ENCODE results near the gene OAT. TPM values are rescaled to one million over a fixed set of nuclear protein-coding genes. Genes with fewer than 3 reads are reported as not detected.
"Not testable (repeated sequence)": the region's sequence is repeated elsewhere in the genome, so short reads cannot be mapped to it uniquely, and the experiment has no call there.

OAT gene
- total and polyA plus RNA-seq, 4 donors = 25.1 to 255 (median 69.1) TPM

DNA sequence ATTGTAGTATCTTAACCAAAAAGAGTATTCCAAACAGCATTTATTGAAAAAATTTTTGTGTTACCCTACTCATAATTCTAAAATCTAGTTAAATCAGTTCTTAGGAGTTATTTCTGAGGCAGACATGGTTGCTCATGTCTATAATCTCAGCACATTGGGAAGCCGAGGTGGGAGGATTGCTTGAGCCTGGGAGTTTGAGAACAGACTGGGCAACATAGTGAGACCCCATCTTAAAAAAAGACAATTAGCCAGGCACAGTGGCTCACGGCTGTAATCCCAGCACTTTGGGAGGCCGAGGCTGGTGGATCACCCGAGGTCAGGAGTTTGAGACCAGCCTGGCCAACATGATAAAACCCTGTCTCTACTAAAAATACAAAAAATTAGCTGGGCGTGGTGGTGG, 23.0 kb upstream of the OAT start:
- WGBS = 92% methylated on average over 5 of the region's 5 CpGs
- not testable (repeated sequence) for H3K4me3 ChIP-seq (ENCODE audit: low read depth in 1 of 3, low read length in 3 of 3); H3K9me3 ChIP-seq (ENCODE audit: control insufficient read depth in 4 of 4, low read length in 3 of 4); DNase-seq (ENCODE audit: low spot score); H3K27ac ChIP-seq (ENCODE audit: low read depth in 1 of 2, low read length in 2 of 2); H3K9ac ChIP-seq (ENCODE audit: low read depth in 1 of 2, low read length in 2 of 2); H3K27me3 ChIP-seq (ENCODE audit: control insufficient read depth in 4 of 4, insufficient read depth in 4 of 4, low read length in 3 of 4); H3K36me3 ChIP-seq (ENCODE audit: control insufficient read depth in 4 of 4, insufficient read depth in 3 of 4, low read depth in 1 of 4, low read length in 3 of 4); H3K4me1 ChIP-seq (ENCODE audit: control insufficient read depth in 4 of 4, insufficient read depth in 4 of 4, low read length in 3 of 4)

DNA sequence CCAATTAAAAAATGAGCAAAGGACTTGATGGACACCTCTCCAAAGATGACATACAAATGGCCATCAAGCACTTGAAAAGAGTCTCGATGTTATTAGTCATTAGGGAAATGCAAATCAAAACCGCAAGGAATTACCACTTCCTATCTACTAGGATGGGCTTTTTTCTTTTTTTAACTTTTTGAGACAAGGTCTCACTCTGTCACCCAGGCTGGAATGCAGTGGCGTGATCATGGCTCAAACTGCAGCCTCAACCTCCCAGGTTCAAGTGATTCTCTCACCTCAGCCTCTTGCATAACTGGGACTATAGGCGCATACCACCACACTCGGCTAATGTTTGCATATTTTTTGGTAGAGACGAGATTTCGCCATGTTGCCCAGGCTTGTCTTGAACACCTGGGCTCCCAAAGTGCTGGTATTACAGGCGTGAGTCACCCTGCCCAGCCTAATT, 17.5 kb upstream of the OAT start:
- H3K4me1 ChIP-seq (ENCODE audit: control insufficient read depth in 4 of 4, insufficient read depth in 4 of 4, low read length in 3 of 4) = peaks cover 0 to 5% (median 3%) of the 10 kb centered on the region in 4 donors
- 90% methylated on average over 8 of the region's 8 CpGs for WGBS

DNA sequence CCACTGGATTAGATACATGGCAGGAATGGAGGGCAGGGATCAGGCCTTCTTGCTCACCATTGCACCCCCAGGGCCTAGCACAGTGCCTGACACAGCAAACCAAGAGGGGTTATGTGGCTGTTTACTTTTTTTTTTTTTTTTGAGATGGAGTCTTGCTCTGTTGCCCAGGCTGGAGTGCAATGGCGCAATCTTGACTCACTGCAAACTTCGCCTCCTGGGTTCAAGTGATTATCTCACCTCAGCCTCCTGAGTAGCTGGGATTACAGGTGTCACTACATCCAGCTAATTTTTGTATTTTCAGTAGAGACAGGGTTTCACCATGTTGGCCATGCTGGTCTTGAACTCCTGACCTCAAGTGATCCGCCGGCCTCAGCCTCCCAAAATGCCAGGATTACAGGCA, 17.0 kb upstream of the OAT start:
- not testable (repeated sequence) for H3K27ac ChIP-seq (ENCODE audit: low read depth in 1 of 2, low read length in 2 of 2); DNase-seq (ENCODE audit: low spot score); H3K4me3 ChIP-seq (ENCODE audit: low read depth in 1 of 3, low read length in 3 of 3); H3K9ac ChIP-seq (ENCODE audit: low read depth in 1 of 2, low read length in 2 of 2); H3K9me3 ChIP-seq (ENCODE audit: control insufficient read depth in 4 of 4, low read length in 3 of 4); H3K36me3 ChIP-seq (ENCODE audit: control insufficient read depth in 4 of 4, insufficient read depth in 3 of 4, low read depth in 1 of 4, low read length in 3 of 4); H3K27me3 ChIP-seq (ENCODE audit: control insufficient read depth in 4 of 4, insufficient read depth in 4 of 4, low read length in 3 of 4); H3K4me1 ChIP-seq (ENCODE audit: control insufficient read depth in 4 of 4, insufficient read depth in 4 of 4, low read length in 3 of 4)
- 91% methylated on average over 4 of the region's 4 CpGs for WGBS

More for the DNA sequence above, 17.5 kb upstream of the OAT start:
- Histone ChIP-seq H3K4me3 (ENCODE audit: low read depth in 1 of 3, low read length in 3 of 3) (no peak overlapping the region), H3K9ac (ENCODE audit: low read depth in 1 of 2, low read length in 2 of 2) (no peak overlapping the region), H3K27me3 (ENCODE audit: control insufficient read depth in 4 of 4, insufficient read depth in 4 of 4, low read length in 3 of 4) (no peaks in the 10 kb centered on the region), H3K27ac (ENCODE audit: low read depth in 1 of 2, low read length in 2 of 2) (no peak overlapping the region), H3K36me3 (ENCODE audit: control insufficient read depth in 4 of 4, insufficient read depth in 3 of 4, low read depth in 1 of 4, low read length in 3 of 4) (no peaks in the 10 kb centered on the region), H3K9me3 (ENCODE audit: control insufficient read depth in 4 of 4, low read length in 3 of 4) (no peaks in the 10 kb centered on the region)
- TF ChIP-seq YY1 (IDR thresholded peaks at IDR 0.05) (no peak), JUND (IDR thresholded peaks at IDR 0.05) (no peak), GABPA (IDR thresholded peaks at IDR 0.05 in 1 of 2, conservative IDR thresholded peaks at IDR 0.05 in 1 of 2) (no peak)
- TF ChIP-seq, protein P1, sequence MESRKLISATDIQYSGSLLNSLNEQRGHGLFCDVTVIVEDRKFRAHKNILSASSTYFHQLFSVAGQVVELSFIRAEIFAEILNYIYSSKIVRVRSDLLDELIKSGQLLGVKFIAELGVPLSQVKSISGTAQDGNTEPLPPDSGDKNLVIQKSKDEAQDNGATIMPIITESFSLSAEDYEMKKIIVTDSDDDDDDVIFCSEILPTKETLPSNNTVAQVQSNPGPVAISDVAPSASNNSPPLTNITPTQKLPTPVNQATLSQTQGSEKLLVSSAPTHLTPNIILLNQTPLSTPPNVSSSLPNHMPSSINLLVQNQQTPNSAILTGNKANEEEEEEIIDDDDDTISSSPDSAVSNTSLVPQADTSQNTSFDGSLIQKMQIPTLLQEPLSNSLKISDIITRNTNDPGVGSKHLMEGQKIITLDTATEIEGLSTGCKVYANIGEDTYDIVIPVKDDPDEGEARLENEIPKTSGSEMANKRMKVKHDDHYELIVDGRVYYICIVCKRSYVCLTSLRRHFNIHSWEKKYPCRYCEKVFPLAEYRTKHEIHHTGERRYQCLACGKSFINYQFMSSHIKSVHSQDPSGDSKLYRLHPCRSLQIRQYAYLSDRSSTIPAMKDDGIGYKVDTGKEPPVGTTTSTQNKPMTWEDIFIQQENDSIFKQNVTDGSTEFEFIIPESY (IDR thresholded peaks at IDR 0.05) = no peak
- TF ChIP-seq, protein P2, sequence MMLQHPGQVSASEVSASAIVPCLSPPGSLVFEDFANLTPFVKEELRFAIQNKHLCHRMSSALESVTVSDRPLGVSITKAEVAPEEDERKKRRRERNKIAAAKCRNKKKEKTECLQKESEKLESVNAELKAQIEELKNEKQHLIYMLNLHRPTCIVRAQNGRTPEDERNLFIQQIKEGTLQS (IDR thresholded peaks at IDR 0.05) = no peak
- TF ChIP-seq, protein P3, sequence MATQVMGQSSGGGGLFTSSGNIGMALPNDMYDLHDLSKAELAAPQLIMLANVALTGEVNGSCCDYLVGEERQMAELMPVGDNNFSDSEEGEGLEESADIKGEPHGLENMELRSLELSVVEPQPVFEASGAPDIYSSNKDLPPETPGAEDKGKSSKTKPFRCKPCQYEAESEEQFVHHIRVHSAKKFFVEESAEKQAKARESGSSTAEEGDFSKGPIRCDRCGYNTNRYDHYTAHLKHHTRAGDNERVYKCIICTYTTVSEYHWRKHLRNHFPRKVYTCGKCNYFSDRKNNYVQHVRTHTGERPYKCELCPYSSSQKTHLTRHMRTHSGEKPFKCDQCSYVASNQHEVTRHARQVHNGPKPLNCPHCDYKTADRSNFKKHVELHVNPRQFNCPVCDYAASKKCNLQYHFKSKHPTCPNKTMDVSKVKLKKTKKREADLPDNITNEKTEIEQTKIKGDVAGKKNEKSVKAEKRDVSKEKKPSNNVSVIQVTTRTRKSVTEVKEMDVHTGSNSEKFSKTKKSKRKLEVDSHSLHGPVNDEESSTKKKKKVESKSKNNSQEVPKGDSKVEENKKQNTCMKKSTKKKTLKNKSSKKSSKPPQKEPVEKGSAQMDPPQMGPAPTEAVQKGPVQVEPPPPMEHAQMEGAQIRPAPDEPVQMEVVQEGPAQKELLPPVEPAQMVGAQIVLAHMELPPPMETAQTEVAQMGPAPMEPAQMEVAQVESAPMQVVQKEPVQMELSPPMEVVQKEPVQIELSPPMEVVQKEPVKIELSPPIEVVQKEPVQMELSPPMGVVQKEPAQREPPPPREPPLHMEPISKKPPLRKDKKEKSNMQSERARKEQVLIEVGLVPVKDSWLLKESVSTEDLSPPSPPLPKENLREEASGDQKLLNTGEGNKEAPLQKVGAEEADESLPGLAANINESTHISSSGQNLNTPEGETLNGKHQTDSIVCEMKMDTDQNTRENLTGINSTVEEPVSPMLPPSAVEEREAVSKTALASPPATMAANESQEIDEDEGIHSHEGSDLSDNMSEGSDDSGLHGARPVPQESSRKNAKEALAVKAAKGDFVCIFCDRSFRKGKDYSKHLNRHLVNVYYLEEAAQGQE (IDR thresholded peaks at IDR 0.05) = no peak
- no peak for DNase-seq (ENCODE audit: low spot score)

DNA sequence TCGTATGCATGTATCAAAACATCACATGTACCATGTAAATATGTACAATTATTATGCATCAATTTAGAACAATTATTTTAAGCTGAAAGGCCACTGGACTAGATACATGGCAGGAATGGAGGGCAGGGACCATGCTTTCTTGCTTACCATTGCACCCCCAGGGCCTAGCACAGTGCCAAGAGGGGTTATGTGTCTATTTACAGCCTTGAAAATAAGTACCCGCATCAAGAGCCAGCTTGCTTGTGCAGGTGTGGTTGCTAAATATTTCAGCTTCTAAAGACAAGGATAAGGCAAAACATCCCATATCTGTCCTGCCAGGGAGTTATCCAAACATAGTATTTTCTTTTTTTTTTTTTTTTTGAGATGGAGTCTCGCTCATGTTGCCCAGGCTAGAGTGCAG, 14.7 kb upstream of the OAT start:
- no peak overlapping the region for H3K9ac ChIP-seq (ENCODE audit: low read depth in 1 of 2, low read length in 2 of 2)
- peaks cover 0 to 8% (median 4%) of the 10 kb centered on the region in 4 donors for H3K4me1 ChIP-seq (ENCODE audit: control insufficient read depth in 4 of 4, insufficient read depth in 4 of 4, low read length in 3 of 4)
- no peaks in the 10 kb centered on the region for H3K27me3 ChIP-seq (ENCODE audit: control insufficient read depth in 4 of 4, insufficient read depth in 4 of 4, low read length in 3 of 4)
- DNase-seq (ENCODE audit: low spot score) = no peak
- WGBS = 95% methylated on average over 3 of the region's 3 CpGs
- no peak overlapping the region for H3K4me3 ChIP-seq (ENCODE audit: low read depth in 1 of 3, low read length in 3 of 3)
- no peaks in the 10 kb centered on the region for H3K36me3 ChIP-seq (ENCODE audit: control insufficient read depth in 4 of 4, insufficient read depth in 3 of 4, low read depth in 1 of 4, low read length in 3 of 4)
- no peaks in the 10 kb centered on the region for H3K9me3 ChIP-seq (ENCODE audit: control insufficient read depth in 4 of 4, low read length in 3 of 4)
- no peak overlapping the region for H3K27ac ChIP-seq (ENCODE audit: low read depth in 1 of 2, low read length in 2 of 2)
- TF ChIP-seq, protein P2 (IDR thresholded peaks at IDR 0.05) = no peak
- TF ChIP-seq, protein P1 (IDR thresholded peaks at IDR 0.05) = no peak
- no peak for TF ChIP-seq HNF4A (conservative IDR thresholded peaks at IDR 0.05)
- no peak for TF ChIP-seq RXRA (IDR thresholded peaks at IDR 0.05)
- TF ChIP-seq SP1 (IDR thresholded peaks at IDR 0.05) = no peak
- TF ChIP-seq, protein P3 (IDR thresholded peaks at IDR 0.05) = no peak
- no peak for TF ChIP-seq HNF4G (IDR thresholded peaks at IDR 0.05)
